ES-I3 (cell line): ENCODE results near the gene SYNPR.
"Not testable (repeated sequence)": the region's sequence is repeated elsewhere in the genome, so short reads cannot be mapped to it uniquely, and the experiment has no call there.

Experiments
- H3K36me3 ChIP-seq: 2 replicates; pipeline ENCODE4 v1.6.1; 2013; ENCODE audit warnings: mild to moderate bottlenecking, low read length, control low read depth, moderate library complexity; ENCODE audit not compliant: insufficient read depth
- H3K4me1 ChIP-seq: 2 replicates; pipeline ENCODE4 v1.6.1; 2013; ENCODE audit warnings: mild to moderate bottlenecking, control low read depth, low read length; ENCODE audit not compliant: insufficient read depth
- H3K9ac ChIP-seq: 2 replicates; pipeline ENCODE4 v1.6.1; 2013; ENCODE audit warnings: low read depth, mild to moderate bottlenecking, low read length, moderate library complexity
- H3K9me3 ChIP-seq: 2 replicates; pipeline ENCODE4 v1.6.1; 2013; ENCODE audit warnings: mild to moderate bottlenecking, low read length, moderate library complexity; ENCODE audit not compliant: control insufficient read depth, insufficient read depth

The SYNPR gene

GRCh38 chr3:63644212-63644797 lies 366.2 kb downstream of the SYNPR start:
- H3K9ac ChIP-seq: peak overlapping the region; percentile 60; the same call in 1 of the 2 replicates
- H3K36me3 ChIP-seq: no peaks in the 10 kb centered on the region
- no peaks in the 10 kb centered on the region for H3K4me1 ChIP-seq
- H3K9me3 ChIP-seq: no peaks in the 10 kb centered on the region

GRCh38 chr3:63644928-63645781 lies 367.0 kb downstream of the SYNPR start:
- H3K36me3 ChIP-seq, H3K9me3 ChIP-seq, H3K4me1 ChIP-seq: not testable (repeated sequence)
- peak overlapping the region; percentile 60 for H3K9ac ChIP-seq

- H3K4me1 ChIP-seq: no peaks in the 10 kb centered on the region
- H3K36me3 ChIP-seq: no peaks in the 10 kb centered on the region
- no peaks in the 10 kb centered on the region for H3K9me3 ChIP-seq
Measured at GRCh38 chr3:63652066-63652725, 374.1 kb downstream of the SYNPR start, which contains the start of gene SNTN. Gene SNTN, plus strand, starts transcription at chr3:63652675. Its CDS starts 13 bp downstream, at chr3:63652688.

GRCh38 chr3:63654211-63654610 lies 376.1 kb downstream of the SYNPR start:
- Histone ChIP-seq H3K9me3 (no peaks in the 10 kb centered on the region), H3K9ac (no peak overlapping the region)

More at GRCh38 chr3:63652066-63652725, 374.1 kb downstream of the SYNPR start, which contains the start of gene SNTN:
- H3K9ac ChIP-seq: no peak within 1 kb of the TSS

GRCh38 chr3:63654931-63655330 lies 376.8 kb downstream of the SYNPR start:
- Histone ChIP-seq H3K4me1 (no peaks in the 10 kb centered on the region), H3K9ac (no peak overlapping the region), H3K36me3 (no peaks in the 10 kb centered on the region), H3K9me3 (no peaks in the 10 kb centered on the region)

More at GRCh38 chr3:63654211-63654610, 376.1 kb downstream of the SYNPR start:
- Histone ChIP-seq H3K4me1 (no peaks in the 10 kb centered on the region), H3K36me3 (no peaks in the 10 kb centered on the region)

- H3K9ac ChIP-seq: no peak overlapping the region
Measured at GRCh38 chr3:63655519-63655918, 377.4 kb downstream of the SYNPR start.

GRCh38 chr3:63656786-63657185 lies 378.7 kb downstream of the SYNPR start:
- Histone ChIP-seq H3K36me3 (no peaks in the 10 kb centered on the region), H3K9me3 (no peaks in the 10 kb centered on the region), H3K9ac (no peak overlapping the region), H3K4me1 (no peaks in the 10 kb centered on the region)

More at GRCh38 chr3:63655519-63655918, 377.4 kb downstream of the SYNPR start:
- H3K9me3 ChIP-seq: no peaks in the 10 kb centered on the region
- no peaks in the 10 kb centered on the region for H3K36me3 ChIP-seq
- H3K4me1 ChIP-seq: no peaks in the 10 kb centered on the region

GRCh38 chr3:63661242-63661641 lies 383.1 kb downstream of the SYNPR start:
- Histone ChIP-seq H3K4me1 (no peaks in the 10 kb centered on the region), H3K9ac (no peak overlapping the region), H3K36me3 (no peaks in the 10 kb centered on the region), H3K9me3 (no peaks in the 10 kb centered on the region)

GRCh38 chr3:63662011-63662410 lies 383.9 kb downstream of the SYNPR start:
- no peaks in the 10 kb centered on the region for H3K9me3 ChIP-seq
- H3K4me1 ChIP-seq: no peaks in the 10 kb centered on the region
- H3K36me3 ChIP-seq: no peaks in the 10 kb centered on the region
- no peak overlapping the region for H3K9ac ChIP-seq

- H3K4me1 ChIP-seq: no peaks in the 10 kb centered on the region
- H3K9me3 ChIP-seq: no peaks in the 10 kb centered on the region
- no peaks in the 10 kb centered on the region for H3K36me3 ChIP-seq
- no peak overlapping the region for H3K9ac ChIP-seq
Measured at GRCh38 chr3:63662500-63662899, 384.4 kb downstream of the SYNPR start.
